T1000 (cell line): ENCODE data around the gene CFAP99.

Experiments
- DNase-seq: peaks from one replicate; lab custom pipeline; 2025; ENCODE audit warnings: mixed read lengths; lab: John Stamatoyannopoulos, UW

Gene CFAP99

DNA sequence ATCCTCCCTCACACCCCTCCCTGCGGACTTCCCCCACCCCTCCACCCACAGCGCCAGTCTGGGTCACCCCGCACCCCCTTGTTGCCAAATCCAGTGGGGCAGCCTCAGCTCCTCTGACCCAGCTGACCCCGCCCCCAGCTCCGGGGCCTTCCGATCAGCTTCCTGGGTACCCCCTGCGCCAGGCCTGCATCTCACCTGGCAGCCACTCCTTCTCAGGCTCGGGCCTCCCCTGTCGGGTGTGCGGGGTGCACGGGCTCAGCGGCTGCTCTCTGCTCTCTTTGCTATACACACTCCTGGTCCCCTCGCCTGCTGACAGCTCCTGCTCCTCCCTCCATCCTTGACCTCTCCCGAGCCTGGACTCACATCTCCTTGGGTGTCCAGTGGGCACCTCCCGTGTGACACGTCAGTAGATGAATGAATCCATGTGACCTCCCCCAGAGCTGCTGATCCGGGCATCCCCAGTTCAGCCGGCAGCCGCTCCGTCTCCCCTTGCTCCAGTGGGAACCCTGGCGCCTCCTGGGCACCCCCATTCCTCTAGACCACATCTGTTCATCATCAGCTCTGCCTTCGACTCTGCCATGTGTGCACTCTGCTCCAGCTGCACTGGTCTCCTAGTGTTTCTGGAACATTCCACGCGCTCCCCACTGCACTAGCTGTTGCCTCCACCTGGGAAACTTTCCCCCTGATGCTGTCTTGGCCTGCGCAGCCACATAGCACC lies 9.9 kb downstream of the CFAP99 start:
- DNase-seq = no peak

DNA sequence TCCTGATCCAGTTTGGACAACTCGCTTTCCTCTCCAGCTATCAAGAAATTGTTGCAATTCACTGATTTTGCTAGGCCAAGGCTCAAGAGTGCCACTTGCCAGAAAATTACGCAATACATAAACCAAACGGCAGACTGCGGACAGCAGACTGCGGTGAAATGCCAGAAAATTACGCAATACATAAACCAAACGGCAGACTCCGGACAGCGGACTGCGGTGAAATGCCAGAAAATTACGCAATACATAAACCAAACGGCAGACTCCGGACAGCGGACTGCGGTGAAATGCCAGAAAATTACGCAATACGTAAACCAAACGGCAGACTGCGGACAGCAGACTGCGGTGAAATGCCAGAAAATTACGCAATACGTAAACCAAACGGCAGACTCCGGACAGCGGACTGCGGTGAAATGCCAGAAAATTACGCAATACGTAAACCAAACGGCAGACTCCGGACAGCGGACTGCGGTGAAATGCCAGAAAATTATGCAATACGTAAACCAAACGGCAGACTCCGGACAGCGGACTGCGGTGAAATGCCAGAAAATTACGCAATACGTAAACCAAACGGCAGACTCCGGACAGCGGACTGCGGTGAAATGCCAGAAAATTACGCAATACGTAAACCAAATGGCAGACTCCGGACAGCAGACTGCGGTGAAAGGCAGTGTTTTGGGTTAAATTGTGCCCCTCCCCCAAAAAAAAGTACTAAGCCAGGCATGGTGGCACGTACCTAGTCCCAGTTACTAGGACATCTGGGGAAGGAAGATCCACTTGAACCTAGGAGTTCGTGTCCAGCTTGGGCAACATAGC lies 11.4 kb downstream of the CFAP99 start:
- peak; percentile 30 for DNase-seq

DNA sequence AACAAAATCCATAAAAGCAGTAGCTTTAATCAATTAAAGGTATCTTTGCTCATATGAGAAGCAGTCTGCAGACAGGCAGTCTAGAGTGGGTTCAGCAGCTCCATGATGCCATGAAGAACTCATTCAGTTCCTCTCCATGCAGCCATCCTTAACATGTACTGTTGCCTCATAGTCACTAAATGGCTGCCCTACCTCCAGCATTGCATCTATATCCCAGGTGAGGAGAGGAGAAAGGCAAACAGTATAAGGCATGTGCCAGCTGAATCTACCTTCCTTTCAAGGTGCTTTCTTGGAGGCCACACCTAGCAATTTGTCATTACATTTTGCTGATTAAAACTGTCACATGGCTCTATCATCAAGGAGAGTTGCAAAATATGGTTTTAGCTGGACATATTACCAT lies 13.2 kb downstream of the CFAP99 start:
- DNase-seq = no peak

DNA sequence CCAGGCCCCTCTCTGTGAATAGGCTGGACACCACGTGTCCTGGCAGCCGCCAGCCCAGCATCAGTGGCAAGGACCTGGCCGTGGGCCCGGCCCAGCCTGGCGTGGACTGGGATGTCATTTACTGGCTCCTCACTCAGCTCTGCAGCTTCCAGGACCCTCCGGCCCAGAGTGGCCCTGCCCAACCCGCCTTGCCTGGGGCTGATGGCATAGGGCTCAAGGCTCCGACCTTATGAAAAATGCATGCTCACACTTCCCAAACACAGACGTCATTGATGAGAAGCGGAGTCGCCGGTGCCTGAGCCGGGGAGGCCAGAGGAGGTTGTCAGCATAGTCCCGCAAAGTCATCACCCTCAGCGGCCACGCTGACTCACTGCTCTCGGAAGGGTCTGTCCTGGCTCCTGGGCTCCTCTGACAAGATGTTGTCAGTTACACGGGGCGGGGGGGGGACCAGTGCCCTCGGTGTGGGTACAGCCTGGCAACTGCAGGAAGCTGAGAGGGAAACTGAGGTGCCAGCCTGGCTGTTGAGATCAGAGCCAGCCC lies 14.3 kb downstream of the CFAP99 start:
- DNase-seq = peak; percentile 40

DNA sequence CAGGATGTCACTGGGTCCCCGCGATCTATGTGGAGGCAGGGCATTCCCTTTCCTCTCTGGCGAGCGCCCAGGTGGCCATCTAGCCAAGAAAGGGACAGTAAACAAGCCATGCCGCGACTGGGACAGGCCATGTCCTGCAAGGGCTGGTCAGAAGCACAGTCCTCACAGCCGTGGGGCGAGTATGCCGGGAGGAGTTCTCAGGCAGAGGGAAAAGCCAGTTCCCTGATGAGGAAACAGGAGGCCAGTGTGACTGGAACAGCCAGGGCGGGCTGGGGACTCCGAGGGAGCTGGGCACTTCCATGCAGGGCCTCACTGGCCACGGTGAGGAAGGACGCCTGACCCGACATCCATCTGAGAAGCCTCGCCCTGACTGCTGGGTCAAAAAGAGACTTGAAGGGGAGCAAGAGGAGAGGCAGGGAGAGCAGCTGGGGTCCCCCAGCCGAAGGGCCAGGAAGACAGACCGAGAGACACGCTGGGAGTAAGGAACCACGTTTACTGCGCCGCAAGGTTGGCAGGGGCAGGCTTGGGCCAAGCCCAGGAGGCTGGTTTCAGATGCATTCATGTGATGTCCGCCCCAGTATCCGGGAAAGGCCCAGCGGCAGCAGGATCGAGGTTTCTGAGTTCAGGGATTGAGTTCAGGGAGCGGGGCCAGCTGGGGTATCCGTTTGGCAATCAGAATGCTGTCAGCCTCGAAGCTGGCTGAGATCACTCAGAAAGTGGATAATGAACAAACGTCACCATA lies 15.0 kb downstream of the CFAP99 start:
- no peak for DNase-seq

DNA sequence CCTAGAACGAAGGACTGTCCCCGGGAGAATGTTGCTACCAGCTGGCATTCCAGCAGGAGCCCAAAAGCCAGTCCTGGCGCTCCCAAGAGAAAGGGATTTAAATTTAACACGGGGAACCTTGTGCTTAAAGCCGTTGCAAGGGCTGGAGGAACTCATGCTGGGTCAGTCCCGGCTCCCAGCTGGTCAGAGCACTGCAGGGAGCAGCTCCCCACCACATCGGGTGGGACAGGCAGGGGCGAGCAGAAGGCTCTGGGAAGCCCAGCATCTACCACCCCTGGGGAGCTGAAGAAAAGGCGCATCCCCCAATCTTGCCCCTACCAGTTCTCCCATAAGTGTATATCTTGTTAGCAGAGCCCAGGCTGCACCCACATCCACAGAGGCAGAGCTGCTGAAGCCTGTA lies 15.7 kb downstream of the CFAP99 start:
- DNase-seq = no peak

DNA sequence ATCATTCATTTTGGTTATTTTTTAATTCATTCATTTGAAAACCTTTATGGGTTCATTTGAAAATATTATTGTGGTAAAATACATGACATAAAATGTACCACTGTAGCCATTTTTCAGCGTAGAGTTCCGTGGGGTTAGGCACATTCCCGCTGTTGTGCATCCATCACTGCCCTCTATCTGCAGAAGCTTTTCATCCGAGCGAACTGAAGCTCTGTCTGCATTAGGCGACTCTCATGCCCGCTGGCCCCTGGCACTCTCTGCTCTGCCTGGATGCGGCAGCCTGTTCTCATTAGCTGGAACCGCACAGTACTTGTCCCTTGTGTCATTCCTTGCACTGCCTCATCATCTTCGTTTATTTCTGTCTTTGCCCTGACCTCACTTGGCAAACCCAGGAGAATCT lies 17.5 kb downstream of the CFAP99 start:
- DNase-seq = no peak

DNA sequence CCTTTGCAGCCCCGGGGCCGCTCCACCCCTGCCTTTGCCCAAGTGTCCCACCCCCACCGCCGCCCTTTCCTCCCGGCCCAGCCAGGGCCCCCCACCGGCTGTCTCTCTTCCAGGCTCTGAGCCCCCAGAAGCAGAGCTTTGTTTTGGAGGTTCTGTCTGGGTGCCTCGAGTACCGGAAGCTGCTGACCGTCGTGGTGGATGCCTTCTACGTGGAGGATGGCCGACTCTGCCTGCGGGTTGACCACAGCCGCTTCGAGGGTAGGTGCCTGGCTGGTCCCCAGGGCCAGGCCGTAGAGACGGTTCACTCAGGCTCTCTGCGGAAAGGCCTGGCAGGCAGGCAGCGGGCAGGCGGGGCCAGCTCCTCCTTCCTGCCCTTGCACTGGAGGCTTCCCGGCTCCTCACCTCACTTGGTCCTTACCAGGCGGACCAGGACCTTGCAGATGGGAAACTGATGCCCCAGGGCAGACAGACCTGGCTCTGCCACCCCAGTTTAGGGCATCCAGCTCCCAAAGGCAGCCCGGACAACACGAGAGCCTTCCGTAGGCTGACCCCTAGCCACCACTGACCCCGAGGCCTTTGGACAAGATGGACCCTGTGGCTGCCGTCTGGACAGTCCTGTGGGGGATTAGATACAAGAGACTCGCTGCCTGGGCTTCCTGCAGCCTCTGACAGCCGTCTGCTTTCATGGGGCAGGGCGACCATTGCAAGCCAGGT lies 18.2 kb downstream of the CFAP99 start:
- DNase-seq = no peak

DNA sequence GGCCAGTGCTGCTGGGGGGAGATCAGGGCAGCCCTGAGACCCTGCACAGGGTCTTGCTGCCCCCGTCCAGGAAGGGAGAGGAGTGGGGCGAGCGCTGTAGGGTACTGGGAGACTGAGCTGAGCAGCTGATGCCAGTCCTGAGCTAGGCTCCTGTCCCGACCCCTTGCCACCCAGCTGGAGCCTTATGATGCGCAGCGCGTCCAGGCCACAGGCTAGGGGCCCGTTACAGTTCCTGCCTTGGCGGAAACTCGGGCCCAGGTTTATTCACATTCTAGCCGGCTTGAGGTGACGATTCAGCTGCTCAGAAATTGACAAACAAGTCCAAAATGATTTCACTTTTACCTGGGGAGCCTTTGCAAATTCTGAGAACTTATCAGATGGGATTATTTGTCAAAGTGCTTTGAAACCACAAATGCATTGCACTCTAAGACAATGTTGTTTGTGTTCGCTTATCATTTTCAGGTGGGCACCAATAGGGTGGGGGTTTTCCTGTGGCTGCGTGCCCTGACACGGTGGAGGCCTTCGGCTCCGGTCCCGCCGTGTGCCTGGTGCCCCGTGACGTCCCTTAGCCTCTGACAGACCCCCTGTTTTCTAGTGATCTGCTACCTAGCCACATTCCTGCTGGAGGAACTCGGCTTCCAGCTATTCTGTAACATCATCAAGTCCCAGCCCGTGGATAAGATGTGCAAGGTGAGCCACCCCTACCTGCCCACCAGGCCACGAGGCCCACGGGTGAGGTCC lies 18.9 kb downstream of the CFAP99 start:
- DNase-seq = no peak

DNA sequence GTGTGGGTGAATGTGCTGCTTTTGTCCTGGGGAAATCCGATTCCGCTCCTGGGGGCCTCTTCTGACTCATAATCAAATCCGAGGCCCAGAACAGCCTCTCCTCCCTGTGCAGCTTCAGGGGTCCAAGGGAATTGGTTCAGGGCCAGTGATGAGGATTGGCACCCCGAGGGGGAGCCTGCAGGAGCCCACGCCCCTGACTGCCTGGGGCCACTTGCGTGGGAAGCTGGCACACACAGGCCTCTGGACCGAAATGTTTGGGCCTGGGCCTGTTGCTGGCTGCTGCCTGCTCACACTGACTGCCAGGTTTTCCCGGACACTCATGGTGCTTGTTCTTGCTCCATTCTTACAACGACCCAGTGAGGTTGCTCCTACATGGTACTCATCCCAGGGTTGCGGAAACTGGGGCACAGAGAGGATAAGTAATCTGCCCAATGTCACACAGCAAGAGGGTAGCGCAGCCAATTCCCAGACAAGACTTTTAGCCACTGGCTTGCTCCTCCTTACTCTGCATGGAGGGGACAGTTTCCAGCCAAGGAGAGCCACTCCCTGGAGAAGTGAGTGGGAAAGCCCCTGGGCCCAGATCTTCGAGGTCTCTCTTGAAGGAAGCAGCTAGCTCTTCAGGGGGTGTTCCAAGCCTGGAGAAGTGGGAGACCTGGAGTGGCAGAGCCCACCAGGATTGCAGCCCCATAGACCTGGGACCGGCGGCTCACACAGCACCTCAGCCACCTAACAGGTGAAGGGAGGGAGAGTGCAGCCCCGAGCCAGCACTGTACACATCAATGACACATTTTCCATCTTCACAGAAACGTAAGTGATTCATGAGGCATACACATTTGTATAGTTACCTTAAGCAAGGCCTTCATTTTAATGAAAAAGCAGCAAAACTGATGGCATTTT lies 20.3 kb downstream of the CFAP99 start:
- DNase-seq = no peak

DNA sequence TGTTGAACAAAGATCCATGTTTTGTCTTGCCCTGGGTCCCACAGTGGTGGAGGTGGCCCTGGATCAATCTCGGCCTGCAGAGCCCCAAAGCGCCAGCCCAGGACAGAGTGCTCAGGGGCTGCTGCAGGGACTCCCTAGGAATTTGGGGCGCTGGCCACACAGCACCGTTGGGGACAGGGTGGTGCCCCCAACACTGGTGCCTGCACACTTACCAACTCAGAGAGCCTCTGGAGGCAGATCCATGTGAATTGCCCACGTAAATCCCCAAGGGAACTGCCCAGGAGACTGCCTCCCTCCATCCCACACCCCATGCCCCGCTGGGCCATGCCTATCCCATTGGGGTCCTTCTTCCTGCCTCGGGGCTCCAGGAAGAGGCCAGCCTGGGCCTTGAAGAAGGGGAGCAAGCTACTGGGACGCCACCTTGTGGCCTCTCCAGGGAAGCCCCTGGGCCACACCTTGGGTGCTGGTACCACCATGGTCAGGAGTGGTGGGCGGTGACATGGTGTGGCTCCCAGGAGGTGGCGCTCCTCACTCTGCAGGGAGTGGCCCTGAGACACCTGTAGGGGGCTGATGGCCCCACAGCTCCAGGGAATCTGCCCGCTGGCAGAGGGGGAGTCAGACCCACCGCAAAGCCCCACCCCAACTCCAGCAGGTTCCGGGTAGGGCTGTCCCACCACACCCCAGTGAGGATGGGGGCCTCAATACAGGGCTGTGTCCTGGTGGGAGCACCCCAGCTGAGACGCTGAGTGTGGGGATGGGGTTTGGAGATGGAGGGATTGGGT lies 22.8 kb downstream of the CFAP99 start:
- DNase-seq = no peak

DNA sequence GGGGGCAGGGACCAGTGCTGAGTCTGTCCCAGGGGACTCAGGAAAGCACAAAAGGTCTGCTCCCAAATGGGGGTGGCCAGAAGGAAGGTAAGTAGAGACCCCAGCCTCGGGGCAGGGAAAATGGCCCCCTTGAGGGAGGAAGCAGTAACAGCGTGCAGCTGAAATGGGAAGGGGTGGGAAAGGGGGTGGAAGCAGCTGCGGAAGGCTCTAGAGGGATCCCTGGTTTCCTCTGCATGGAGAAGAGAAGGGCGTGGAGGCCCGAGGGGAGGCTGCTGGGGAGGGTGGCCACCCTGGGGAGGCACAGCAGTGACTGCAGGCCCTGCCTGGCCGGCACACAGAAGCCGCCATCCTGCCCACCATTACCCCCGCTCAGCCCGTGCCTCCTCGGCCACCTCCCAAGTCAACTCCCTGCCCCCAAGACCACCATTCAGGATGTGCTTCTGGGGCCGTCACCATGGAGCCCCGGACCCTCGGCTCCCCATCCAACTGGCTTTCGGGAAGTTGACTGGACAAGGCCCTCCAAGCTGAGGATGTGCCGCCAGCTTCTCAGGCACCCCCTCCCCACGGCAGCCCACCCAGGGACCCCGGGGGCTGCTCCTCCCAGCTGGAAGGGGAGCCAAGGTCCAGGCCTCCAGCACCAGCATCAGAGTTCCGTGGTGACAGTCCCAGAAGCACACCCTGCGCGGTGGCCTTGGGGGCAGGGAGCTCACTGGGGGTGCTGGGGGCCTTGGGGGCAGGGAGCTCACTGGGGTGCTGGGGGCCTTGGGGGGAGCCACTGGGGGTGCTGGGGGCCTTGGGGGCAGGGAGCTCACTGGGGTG lies 23.6 kb downstream of the CFAP99 start:
- DNase-seq = no peak

DNA sequence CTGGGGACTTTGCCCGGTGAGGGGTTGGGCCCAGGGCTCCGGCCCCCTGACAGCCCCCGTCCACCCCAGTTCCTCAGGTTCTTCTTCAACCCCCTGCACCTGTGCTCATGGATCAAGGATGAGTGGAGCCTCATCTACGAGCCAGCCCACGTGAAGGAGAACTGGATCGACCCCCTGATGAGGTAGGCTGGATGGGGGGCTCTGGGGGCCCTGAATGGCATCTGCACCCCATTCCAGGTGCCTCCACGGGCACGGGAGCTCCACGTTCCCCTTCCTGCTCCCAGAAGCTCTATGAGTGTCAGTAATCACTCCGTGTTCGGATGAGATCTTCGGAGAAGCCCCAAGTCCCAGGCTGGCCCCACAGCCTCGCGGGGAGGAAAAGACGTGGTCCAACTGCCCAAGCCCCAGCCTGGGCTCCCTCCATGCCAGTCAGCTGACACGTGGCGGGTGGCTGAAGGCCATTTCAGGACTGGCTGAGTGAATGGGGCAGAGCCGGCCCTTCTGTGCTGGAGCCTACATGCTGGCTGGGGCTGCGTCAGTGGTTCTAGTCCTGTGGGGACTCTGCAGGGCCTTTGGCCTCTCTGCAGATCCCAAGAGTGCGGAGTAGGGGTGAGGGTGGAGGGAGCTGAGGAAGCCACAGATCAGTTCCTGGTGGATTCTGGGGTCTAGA lies 24.4 kb downstream of the CFAP99 start:
- no peak for DNase-seq

DNA sequence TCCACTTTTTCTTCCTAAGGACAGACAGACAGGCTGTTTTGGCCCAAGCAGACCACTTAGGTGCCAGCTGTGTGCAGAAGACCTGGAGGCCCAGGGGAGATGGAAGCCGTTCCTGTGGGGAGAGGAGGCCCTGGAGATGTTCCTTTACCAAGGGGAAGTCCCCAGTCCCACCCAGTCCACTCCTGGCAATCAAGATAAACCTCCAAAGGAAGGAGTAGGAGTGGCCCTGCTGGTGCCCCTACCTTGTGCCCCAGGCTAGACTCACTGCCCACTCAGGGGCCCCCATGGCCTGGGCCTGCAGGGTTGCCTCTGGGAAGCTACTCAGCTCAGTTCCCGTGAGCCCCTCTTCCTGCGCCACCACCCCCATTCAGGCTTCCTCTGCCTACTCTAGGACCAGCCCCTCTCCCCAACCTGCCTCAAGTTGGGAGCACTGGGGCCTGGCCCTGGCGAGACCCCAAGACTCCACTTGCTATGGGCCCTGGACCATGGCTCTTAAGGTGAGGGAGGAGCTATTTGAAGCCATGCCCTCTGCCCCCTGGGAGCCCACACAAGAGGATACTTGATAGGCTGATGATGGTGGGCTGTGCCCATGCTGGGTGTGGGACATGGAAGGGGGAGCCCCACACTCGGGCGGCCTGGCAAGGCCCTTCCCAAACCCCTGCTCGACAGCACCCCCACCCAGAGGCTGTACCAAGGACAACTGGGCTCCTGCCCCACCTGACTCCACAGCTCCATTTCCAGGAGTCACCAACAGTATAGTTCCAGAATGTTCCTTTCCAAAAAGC lies 25.4 kb downstream of the CFAP99 start:
- DNase-seq = no peak

DNA sequence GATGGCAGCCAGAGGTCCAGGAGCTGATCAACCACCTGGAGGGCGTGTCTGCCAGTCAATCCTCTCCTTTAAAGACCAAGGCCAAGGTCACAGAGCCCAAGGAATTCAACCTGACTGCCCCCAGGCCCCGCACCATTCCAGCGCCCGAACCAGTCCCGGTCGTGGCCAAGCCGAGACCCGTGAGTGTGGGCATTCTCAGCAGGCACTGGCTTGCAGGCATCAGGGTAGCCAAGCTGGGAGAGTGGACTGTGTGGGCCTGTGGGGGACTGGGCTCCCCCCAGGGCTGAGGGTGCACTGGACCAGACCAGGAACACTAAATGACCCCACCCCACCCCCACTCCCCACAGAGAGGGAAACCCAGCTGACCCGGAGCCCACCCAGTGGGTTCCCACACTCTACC lies 26.4 kb downstream of the CFAP99 start:
- no peak for DNase-seq

DNA sequence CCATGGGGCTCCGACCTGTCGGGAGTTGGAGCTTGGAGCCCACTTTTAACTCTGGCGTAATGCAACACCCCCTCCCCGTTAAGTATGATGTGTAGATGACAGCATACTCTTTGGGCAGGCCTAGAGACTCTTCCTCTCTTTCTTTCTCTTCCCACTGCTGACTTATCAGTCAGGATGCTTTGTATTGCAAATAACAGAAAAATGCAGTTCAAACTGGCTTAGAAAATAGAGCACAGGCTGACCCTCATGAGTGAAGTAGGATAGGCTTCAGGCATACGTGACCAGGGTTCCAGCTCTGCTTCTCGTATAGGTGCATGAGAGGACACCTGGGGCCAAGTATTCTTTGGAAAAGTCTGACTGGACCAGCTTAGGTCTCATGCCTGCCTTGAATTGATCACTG lies 26.8 kb downstream of the CFAP99 start:
- DNase-seq = no peak
